Measurements from ENCODE around the gene PPP2R5E.
A peak's percentile ranks its signal among the peaks of the same experiment; 100 is the strongest.

The PPP2R5E gene

GRCh38 chr14:63547798-63548335, 4.7 kb upstream of the PPP2R5E start:
- no peak for DNase-seq (ENCODE audit: low read depth)
- no peak overlapping the region for H3K4me3 ChIP-seq (ENCODE audit: low read depth, low read length)
- TF ChIP-seq CTCF (IDR thresholded peaks at IDR 0.05; ENCODE audit: low read depth, low read length) (no peak), MYC (IDR thresholded peaks at IDR 0.05; ENCODE audit: low read depth, low read length) (no peak), POLR2A (IDR thresholded peaks at IDR 0.05; ENCODE audit: extremely low read depth, insufficient read length) (no peak), MAX (IDR thresholded peaks at IDR 0.05; ENCODE audit: low read depth, low read length) (no peak)

- no peak for DNase-seq (ENCODE audit: low read depth)
- no peak overlapping the region for H3K4me3 ChIP-seq (ENCODE audit: low read depth, low read length)
- no peak for TF ChIP-seq MAX (IDR thresholded peaks at IDR 0.05; ENCODE audit: low read depth, low read length)
- no peak for TF ChIP-seq CTCF (IDR thresholded peaks at IDR 0.05; ENCODE audit: low read depth, low read length)
- no peak for TF ChIP-seq MYC (IDR thresholded peaks at IDR 0.05; ENCODE audit: low read depth, low read length)
- TF ChIP-seq POLR2A (IDR thresholded peaks at IDR 0.05; ENCODE audit: extremely low read depth, insufficient read length) = no peak
These were observed 2.3 kb upstream of the PPP2R5E start for GRCh38 chr14:63545431-63545830.

GRCh38 chr14:63544591-63545299, 1.6 kb upstream of the PPP2R5E start:
- DNase-seq (ENCODE audit: low read depth) = peak; percentile 34
- no peak for TF ChIP-seq MYC (IDR thresholded peaks at IDR 0.05; ENCODE audit: low read depth, low read length)
- TF ChIP-seq CTCF (IDR thresholded peaks at IDR 0.05; ENCODE audit: low read depth, low read length) = peak; percentile 22
- peak overlapping the region; percentile 85 for H3K4me3 ChIP-seq (ENCODE audit: low read depth, low read length)

GRCh38 chr14:63543826-63544406, 739 bp upstream of the PPP2R5E start:
- DNase-seq (ENCODE audit: low read depth) = no peak
- TF ChIP-seq POLR2A (IDR thresholded peaks at IDR 0.05; ENCODE audit: extremely low read depth, insufficient read length) (no peak), MYC (IDR thresholded peaks at IDR 0.05; ENCODE audit: low read depth, low read length) (no peak), MAX (IDR thresholded peaks at IDR 0.05; ENCODE audit: low read depth, low read length) (no peak), CTCF (IDR thresholded peaks at IDR 0.05; ENCODE audit: low read depth, low read length) (no peak)
- H3K4me3 ChIP-seq (ENCODE audit: low read depth, low read length) = peak overlapping the region; percentile 85

GRCh38 chr14:63542231-63542999, 762 bp downstream of the PPP2R5E start:
- peak overlapping the region; percentile 72 for H3K4me3 ChIP-seq (ENCODE audit: low read depth, low read length)
- peak; percentile 36 for DNase-seq (ENCODE audit: low read depth)
- TF ChIP-seq CTCF (IDR thresholded peaks at IDR 0.05; ENCODE audit: low read depth, low read length) (no peak), POLR2A (IDR thresholded peaks at IDR 0.05; ENCODE audit: extremely low read depth, insufficient read length) (no peak), MAX (IDR thresholded peaks at IDR 0.05; ENCODE audit: low read depth, low read length) (no peak), MYC (IDR thresholded peaks at IDR 0.05; ENCODE audit: low read depth, low read length) (no peak)

All from NB4 (cell line).